ENCODE data around the gene ZNF775.

Gene ZNF775

GRCh38 chr7:150415161-150416153 lies 36.3 kb downstream of the ZNF775 start:
- DNase-seq, result peak; percentile 36

- no peak for DNase-seq
These were observed 38.1 kb downstream of the ZNF775 start for GRCh38 chr7:150417239-150417638.

GRCh38 chr7:150417863-150418262 lies 38.7 kb downstream of the ZNF775 start:
- no peak for DNase-seq

- no peak for DNase-seq
These were observed 41.1 kb downstream of the ZNF775 start for GRCh38 chr7:150420242-150420641.

GRCh38 chr7:150420987-150421674 lies 42.0 kb downstream of the ZNF775 start:
- DNase-seq, result peak; percentile 31

GRCh38 chr7:150421831-150422230 lies 42.7 kb downstream of the ZNF775 start:
- DNase-seq, result no peak

GRCh38 chr7:150425670-150426069 lies 46.5 kb downstream of the ZNF775 start:
- no peak for DNase-seq

- DNase-seq, result peak; percentile 56
These were observed 49.7 kb downstream of the ZNF775 start for GRCh38 chr7:150428671-150429451.

GRCh38 chr7:150429699-150430098 lies 50.6 kb downstream of the ZNF775 start:
- DNase-seq, result no peak

- no peak for DNase-seq
These were observed 51.4 kb downstream of the ZNF775 start for GRCh38 chr7:150430465-150431085.

- DNase-seq, result no peak
These were observed 52.9 kb downstream of the ZNF775 start for GRCh38 chr7:150431839-150432658.

- DNase-seq, result peak; percentile 40
These were observed 54.1 kb downstream of the ZNF775 start for GRCh38 chr7:150432915-150433892.

GRCh38 chr7:150434240-150434639 lies 55.1 kb downstream of the ZNF775 start:
- no peak for DNase-seq

GRCh38 chr7:150435047-150435389 lies 55.9 kb downstream of the ZNF775 start:
- no peak for DNase-seq

- no peak for DNase-seq
These were observed 56.4 kb downstream of the ZNF775 start for GRCh38 chr7:150435390-150436073.

GRCh38 chr7:150439967-150440366 lies 60.8 kb downstream of the ZNF775 start:
- DNase-seq, result no peak

GRCh38 chr7:150441524-150441923 lies 62.4 kb downstream of the ZNF775 start:
- no peak for DNase-seq

GRCh38 chr7:150442811-150443210 lies 63.7 kb downstream of the ZNF775 start:
- DNase-seq, result no peak

- DNase-seq, result no peak
These were observed 64.8 kb downstream of the ZNF775 start for GRCh38 chr7:150443793-150444540.

All from NCI-H510A (cell line).